Astrocyte (in vitro differentiated cells and primary cell): ENCODE results near the gene GLIPR1. TPM values are rescaled to one million over a fixed set of nuclear protein-coding genes. Genes with fewer than 3 reads are reported as not detected.

Experiments
- DNase-seq: peaks from one replicate; pipeline ENCODE4 v3.0.0-alpha.2; 2010; ENCODE audit warnings: low read depth
- FAIRE-seq: peaks from 2 replicates; lab custom pipeline; 2011; peaks lifted over from hg19 to GRCh38; lab: Jason Lieb, UNC
- H2AFZ ChIP-seq: 2 replicates; pipeline ENCODE4 v1.6.0; 2012; ENCODE audit warnings: low read depth, low read length, inconsistent platforms
- H3K27ac ChIP-seq: 2 replicates; pipeline ENCODE4 v1.5.1; 2011; ENCODE audit warnings: low read depth, low read length, inconsistent platforms
- H3K27me3 ChIP-seq: 2 replicates; pipeline ENCODE4 v1.6.0; 2011; ENCODE audit warnings: low read length, inconsistent platforms; ENCODE audit not compliant: insufficient read depth
- H3K36me3 ChIP-seq: 2 replicates; pipeline ENCODE4 v1.5.1; 2011; ENCODE audit warnings: low read length, inconsistent platforms; ENCODE audit not compliant: insufficient read depth
- H3K4me1 ChIP-seq: 2 replicates; pipeline ENCODE4 v1.5.1; 2011; ENCODE audit warnings: low read length, inconsistent platforms; ENCODE audit not compliant: insufficient read depth
- H3K4me2 ChIP-seq: 2 replicates; pipeline ENCODE4 v1.6.0; 2012; ENCODE audit warnings: low read length, inconsistent platforms
- H3K4me3 ChIP-seq: 2 replicates; pipeline ENCODE4 v1.5.1; 2011; ENCODE audit warnings: low read depth, mild to moderate bottlenecking, low read length, inconsistent platforms; ENCODE audit not compliant: insufficient read depth
- H3K79me2 ChIP-seq: 2 replicates; pipeline ENCODE4 v1.6.0; 2012; ENCODE audit warnings: mild to moderate bottlenecking, low read length, inconsistent platforms; ENCODE audit not compliant: insufficient read depth
- H3K9ac ChIP-seq: 2 replicates; pipeline ENCODE4 v1.6.0; 2012; ENCODE audit warnings: mild to moderate bottlenecking, low read length, inconsistent platforms
- H3K9me3 ChIP-seq: 2 replicates; pipeline ENCODE4 v1.5.1; 2012; ENCODE audit warnings: low read depth, mild to moderate bottlenecking, low read length, inconsistent platforms; ENCODE audit not compliant: insufficient read depth
- H4K20me1 ChIP-seq: 2 replicates; pipeline ENCODE4 v1.6.0; 2012; ENCODE audit warnings: low read length, inconsistent platforms; ENCODE audit not compliant: insufficient read depth
- H3K27ac Mint-ChIP-seq: one replicate; pipeline ENCODE4 v1.8.0; 2021; ENCODE audit warnings: mild to moderate bottlenecking, mixed read lengths; ENCODE audit not compliant: unreplicated experiment
- H3K27me3 Mint-ChIP-seq: one replicate; pipeline ENCODE4 v1.8.0; 2021; ENCODE audit warnings: low read depth, mixed read lengths; ENCODE audit not compliant: unreplicated experiment
- H3K36me3 Mint-ChIP-seq: one replicate; pipeline ENCODE4 v1.8.0; 2021; ENCODE audit warnings: low read depth, mixed read lengths; ENCODE audit not compliant: unreplicated experiment
- H3K4me1 Mint-ChIP-seq: one replicate; pipeline ENCODE4 v1.8.0; 2021; ENCODE audit warnings: low read depth, mixed read lengths; ENCODE audit not compliant: unreplicated experiment
- H3K4me3 Mint-ChIP-seq: one replicate; pipeline ENCODE4 v1.8.0; 2021; ENCODE audit warnings: mild to moderate bottlenecking, moderate library complexity, mixed read lengths; ENCODE audit not compliant: unreplicated experiment
- H3K9me3 Mint-ChIP-seq: one replicate; pipeline ENCODE4 v1.8.0; 2021; ENCODE audit warnings: mild to moderate bottlenecking, mixed read lengths; ENCODE audit not compliant: unreplicated experiment
- CTCF ChIP-seq: IDR thresholded peaks from 2 replicates; pipeline ENCODE4 v1.5.1; 2011; ENCODE audit warnings: low read depth, mild to moderate bottlenecking, inconsistent platforms, low read length, moderate library complexity; ENCODE audit not compliant: insufficient read depth
- EZH2 ChIP-seq: IDR thresholded peaks from 2 replicates; pipeline ENCODE4 v1.6.1; 2012; ENCODE audit warnings: mild to moderate bottlenecking, low read length, inconsistent platforms; ENCODE audit not compliant: insufficient read depth
- total RNA-seq: library from RNA; stranded (reverse); gene quantifications from 2 replicates; pipeline ENCODE4 v1.2.1, GENCODE V29; 2021

GLIPR1 gene
- total RNA-seq, 1 donor from 2014 or later, result 232 TPM

- H3K4me3 Mint-ChIP-seq, result no peak overlapping the region
- H3K79me2 ChIP-seq, result no peaks in the 10 kb centered on the region
- peak; percentile 33 for TF ChIP-seq CTCF
- no peak for TF ChIP-seq EZH2
- DNase-seq (no peak), FAIRE-seq (no peak)
- no peaks in the 10 kb centered on the region for H3K27me3 Mint-ChIP-seq
- H3K4me1 Mint-ChIP-seq, result peaks cover 12% of the 10 kb centered on the region
- H3K9ac ChIP-seq, result no peak overlapping the region
- peaks cover 5% of the 10 kb centered on the region for H3K9me3 Mint-ChIP-seq
- H3K9me3 ChIP-seq, result no peaks in the 10 kb centered on the region
- H3K36me3 Mint-ChIP-seq, result no peaks in the 10 kb centered on the region
- no peaks in the 10 kb centered on the region for H4K20me1 ChIP-seq
- H3K4me3 ChIP-seq, result no peak overlapping the region
- no peak overlapping the region for H2AFZ ChIP-seq
- H3K4me2 ChIP-seq, result no peak overlapping the region
- no peaks in the 10 kb centered on the region for H3K36me3 ChIP-seq
- H3K27ac ChIP-seq, result no peak overlapping the region
- H3K27me3 ChIP-seq, result no peaks in the 10 kb centered on the region
- peaks cover 5% of the 10 kb centered on the region for H3K4me1 ChIP-seq
- no peak overlapping the region for H3K27ac Mint-ChIP-seq
Observed at GRCh38 chr12:75525263-75525662, 44.7 kb downstream of the GLIPR1 start.

DNA sequence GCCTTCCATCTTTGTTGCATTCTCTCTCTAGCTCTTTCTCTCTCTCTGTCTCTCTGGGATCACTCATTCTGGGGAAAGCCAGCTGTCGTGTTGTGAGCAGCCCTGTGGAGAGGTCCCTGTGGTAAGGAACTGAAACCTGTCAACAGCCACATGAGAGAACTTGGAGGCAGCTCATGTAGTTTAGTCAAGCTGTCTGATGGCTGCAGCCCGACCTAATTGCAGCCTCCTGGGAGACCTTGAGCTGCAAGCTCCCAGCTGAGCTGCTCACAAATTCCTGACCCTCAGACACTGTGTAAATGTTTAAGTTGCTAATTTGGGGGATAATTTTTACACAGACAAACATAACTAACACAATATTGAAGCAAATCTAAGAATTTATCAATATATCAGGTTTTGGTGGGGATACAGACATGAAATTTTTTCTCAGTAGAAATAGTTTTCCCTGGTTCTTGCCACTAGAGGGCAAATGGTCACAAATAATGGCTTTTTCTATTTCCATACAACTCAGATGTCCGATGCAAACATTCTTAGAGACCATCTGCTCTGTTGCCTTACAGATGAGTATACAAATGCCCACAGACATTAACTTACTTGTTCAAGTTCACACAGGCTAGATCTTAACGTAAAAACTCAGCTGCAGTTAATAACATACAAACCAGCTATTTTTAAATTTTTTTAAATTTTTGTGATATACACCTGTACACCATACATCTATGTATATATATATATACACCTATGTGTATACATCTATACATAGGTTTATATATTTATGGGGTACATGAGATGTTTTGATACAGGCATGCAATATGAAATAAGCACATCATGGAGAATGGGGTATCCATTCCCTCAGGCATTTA lies 46.3 kb downstream of the GLIPR1 start:
- peaks cover 12% of the 10 kb centered on the region for H3K4me1 Mint-ChIP-seq
- Histone ChIP-seq H3K27ac (no peak overlapping the region), H3K9me3 (no peaks in the 10 kb centered on the region), H4K20me1 (no peaks in the 10 kb centered on the region), H3K36me3 (no peaks in the 10 kb centered on the region), H3K4me1 (peaks cover 5% of the 10 kb centered on the region), H3K9ac (peak overlapping the region; percentile 17), H2AFZ (no peak overlapping the region), H3K27me3 (no peaks in the 10 kb centered on the region), H3K4me2 (no peak overlapping the region), H3K4me3 (no peak overlapping the region), H3K79me2 (no peaks in the 10 kb centered on the region)
- DNase-seq, result peak; percentile 47
- H3K9me3 Mint-ChIP-seq, result peaks cover 2% of the 10 kb centered on the region
- FAIRE-seq, result peak; percentile 54
- no peaks in the 10 kb centered on the region for H3K36me3 Mint-ChIP-seq
- H3K27ac Mint-ChIP-seq, result peak overlapping the region; percentile 89
- peak overlapping the region; percentile 52 for H3K4me3 Mint-ChIP-seq
- no peaks in the 10 kb centered on the region for H3K27me3 Mint-ChIP-seq
- TF ChIP-seq CTCF (peak; percentile 79), EZH2 (no peak)

- Histone ChIP-seq H3K9me3 (no peaks in the 10 kb centered on the region), H4K20me1 (no peaks in the 10 kb centered on the region), H3K79me2 (no peaks in the 10 kb centered on the region), H3K4me1 (peaks cover 5% of the 10 kb centered on the region), H3K36me3 (no peaks in the 10 kb centered on the region), H3K4me3 (no peak overlapping the region), H3K27ac (no peak overlapping the region), H3K4me2 (no peak overlapping the region), H3K9ac (no peak overlapping the region), H2AFZ (no peak overlapping the region), H3K27me3 (no peaks in the 10 kb centered on the region)
- H3K4me3 Mint-ChIP-seq, result no peak overlapping the region
- H3K27ac Mint-ChIP-seq, result no peak overlapping the region
- DNase-seq (no peak), FAIRE-seq (no peak)
- H3K27me3 Mint-ChIP-seq, result no peaks in the 10 kb centered on the region
- H3K4me1 Mint-ChIP-seq, result peaks cover 13% of the 10 kb centered on the region
- H3K9me3 Mint-ChIP-seq, result no peaks in the 10 kb centered on the region
- H3K36me3 Mint-ChIP-seq, result no peaks in the 10 kb centered on the region
- TF ChIP-seq CTCF, result no peak
- TF ChIP-seq EZH2, result no peak
Observed at GRCh38 chr12:75528272-75528671, 47.7 kb downstream of the GLIPR1 start.
